Inferior parietal cortex (tissue), 1 donor: ENCODE data around the gene EPB41L2.

Experiments used
- DNase-seq: peaks from one replicate; pipeline ENCODE4 v3.0.0-alpha.2; 2016; ENCODE audit errors: extremely low spot score

Gene EPB41L2

GRCh38 chr6:130908958-130909357 is 154.1 kb downstream of the EPB41L2 start:
- no peak for DNase-seq

DNA sequence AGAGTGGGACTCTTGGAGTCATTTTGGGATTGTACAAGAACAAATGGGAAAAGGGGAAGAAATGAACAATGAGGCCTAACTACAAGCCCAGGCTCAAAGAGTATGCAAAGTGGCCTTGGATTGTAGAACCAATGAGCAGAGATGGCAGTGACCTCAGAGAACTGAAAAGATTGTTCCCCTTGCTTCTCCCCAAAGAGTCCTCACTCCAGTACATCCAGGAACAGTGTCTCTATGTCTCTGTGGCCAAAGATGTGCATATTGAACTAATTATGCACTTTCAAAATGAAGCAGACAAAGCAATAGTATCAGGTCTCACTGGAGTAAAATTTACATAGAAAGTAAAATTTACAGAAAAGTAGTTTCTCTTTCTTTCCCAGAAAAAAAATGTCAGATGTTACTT is 154.9 kb downstream of the EPB41L2 start:
- no peak for DNase-seq

DNA sequence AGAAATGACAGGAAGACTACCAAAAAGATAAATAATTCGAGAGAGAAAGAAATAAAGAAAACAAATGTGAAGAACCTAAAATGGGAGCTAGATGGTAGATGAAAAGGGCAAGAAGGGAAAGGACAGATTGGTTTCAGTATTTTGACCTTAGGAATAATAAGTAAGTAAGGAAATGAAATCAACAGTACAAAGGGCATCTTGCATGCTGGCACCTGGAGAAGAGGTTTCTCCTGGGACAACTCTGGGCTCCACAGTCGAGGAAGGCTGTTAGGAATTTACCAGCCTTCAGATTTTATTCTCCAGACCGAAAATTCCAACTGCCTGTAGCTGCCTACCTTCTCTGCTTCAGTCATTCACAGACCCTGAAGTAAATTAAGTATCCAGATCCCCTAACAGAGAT is 155.4 kb downstream of the EPB41L2 start:
- no peak for DNase-seq

DNA sequence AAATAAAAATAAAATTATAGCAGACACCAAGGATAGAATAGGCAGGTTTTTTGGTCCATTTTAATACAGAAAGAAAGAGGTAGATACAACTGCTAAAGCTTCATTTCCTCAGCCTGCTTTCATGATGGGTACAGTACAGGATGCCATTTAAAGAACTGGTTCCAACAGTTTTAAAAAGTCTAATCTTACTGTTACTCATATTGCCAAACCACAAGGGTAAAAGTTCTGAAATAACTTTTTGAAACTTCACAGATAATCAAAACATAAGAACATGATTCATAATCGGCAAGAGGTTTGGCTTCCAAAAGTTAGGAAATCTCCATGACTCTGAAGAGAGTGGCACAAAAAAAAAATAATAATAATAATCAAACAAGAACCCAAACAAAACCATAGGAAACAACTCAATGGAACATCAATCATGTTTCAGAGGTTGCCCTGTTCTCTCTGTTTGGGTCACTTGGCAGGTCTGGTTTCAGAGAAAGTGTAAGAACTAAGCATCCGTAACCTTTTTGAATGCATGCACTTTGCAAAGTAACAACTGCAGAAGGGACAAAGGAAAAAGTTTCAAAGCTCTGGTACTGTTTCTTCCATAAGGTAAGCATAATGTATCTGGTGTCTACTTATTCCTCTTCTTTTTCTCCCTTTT is 156.2 kb downstream of the EPB41L2 start:
- DNase-seq, result no peak

GRCh38 chr6:130903602-130904001 is 159.4 kb downstream of the EPB41L2 start:
- DNase-seq, result no peak

- no peak for DNase-seq
Observed at GRCh38 chr6:130903007-130903406, 160.0 kb downstream of the EPB41L2 start.

- no peak for DNase-seq
Observed at GRCh38 chr6:130900913-130901312, 162.1 kb downstream of the EPB41L2 start.

GRCh38 chr6:130896249-130896648 is 166.8 kb downstream of the EPB41L2 start:
- DNase-seq, result no peak

GRCh38 chr6:130895516-130895915 is 167.5 kb downstream of the EPB41L2 start:
- no peak for DNase-seq

DNA sequence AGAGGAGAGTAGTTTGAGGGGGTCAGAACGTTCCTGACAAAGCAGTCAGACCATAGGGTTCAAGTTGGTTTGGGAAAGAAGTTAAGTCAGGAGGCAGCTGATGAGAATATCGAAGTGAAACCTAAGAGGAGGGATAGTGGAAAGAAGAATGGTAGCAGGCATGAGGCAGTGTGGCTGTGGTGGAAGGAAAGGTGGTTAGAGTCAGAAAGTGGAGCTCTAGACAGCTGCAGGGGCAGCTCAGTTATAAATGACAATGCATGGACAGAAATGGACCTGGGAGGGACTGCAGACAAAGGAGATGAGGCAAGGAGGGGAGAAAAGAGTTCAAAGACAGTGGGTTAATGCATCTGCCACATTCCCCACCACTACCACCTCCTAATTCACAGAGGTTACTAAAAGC is 169.3 kb downstream of the EPB41L2 start:
- no peak for DNase-seq

- DNase-seq, result no peak
Observed at GRCh38 chr6:130893277-130893676, 169.8 kb downstream of the EPB41L2 start.

DNA sequence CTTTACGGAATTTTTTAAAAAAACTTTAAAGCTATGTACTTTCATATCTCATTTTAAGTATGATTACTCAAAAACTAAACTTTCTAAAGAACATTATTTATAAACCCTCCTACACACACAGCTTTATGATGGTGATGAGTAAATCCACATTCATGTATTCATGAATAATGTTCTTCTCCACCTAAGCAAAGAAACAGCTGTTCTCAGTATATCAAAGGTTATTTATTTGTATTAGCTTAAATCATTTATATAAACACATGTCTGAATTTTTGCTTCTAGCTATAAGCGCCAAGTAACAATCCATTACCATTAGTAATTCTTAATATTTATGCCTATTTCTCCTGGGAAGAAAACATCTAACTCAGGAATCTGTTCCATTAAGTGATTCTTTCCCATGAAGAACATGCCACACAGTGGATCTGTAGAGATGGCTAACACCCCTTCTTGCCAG is 172.5 kb downstream of the EPB41L2 start:
- DNase-seq, result no peak

- DNase-seq, result no peak
Observed at GRCh38 chr6:130889423-130889822, 173.6 kb downstream of the EPB41L2 start.

DNA sequence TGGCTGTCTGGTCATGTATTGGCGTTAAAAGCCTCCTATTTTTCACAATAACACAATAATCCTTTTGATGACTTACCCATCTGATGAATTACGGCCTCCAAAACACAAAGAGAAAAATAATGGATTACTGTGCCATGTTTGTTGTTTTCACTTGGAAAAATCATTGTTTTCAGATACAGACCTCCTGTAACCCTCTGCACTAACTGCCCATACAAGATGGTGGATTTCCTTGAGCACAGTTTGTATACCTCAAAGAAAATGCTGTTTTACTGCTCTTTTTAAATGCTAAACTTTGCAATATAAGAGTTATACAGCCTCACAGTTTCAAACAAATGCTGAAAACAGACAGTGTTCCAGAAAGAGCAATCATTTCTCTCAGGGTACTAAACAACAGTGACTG is 174.8 kb downstream of the EPB41L2 start:
- peak; percentile 52 for DNase-seq

DNA sequence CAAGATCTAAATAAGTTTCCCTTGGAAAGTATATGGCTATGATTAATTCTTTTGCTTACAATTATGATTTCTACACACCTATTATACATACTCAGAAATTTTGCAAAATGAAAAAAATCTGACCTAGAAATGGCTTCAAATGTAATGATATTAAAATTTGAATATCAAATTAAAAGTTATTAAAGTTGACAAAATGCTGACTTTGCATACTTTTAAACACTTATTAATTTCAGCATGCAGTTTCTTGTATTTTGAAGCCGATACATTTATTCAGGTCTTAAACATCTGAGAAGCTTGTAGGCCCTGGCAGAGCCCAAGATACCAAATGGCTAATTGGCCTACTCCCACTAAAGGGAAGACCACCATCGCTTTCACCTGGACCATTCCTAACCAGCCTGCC is 176.1 kb downstream of the EPB41L2 start:
- no peak for DNase-seq

DNA sequence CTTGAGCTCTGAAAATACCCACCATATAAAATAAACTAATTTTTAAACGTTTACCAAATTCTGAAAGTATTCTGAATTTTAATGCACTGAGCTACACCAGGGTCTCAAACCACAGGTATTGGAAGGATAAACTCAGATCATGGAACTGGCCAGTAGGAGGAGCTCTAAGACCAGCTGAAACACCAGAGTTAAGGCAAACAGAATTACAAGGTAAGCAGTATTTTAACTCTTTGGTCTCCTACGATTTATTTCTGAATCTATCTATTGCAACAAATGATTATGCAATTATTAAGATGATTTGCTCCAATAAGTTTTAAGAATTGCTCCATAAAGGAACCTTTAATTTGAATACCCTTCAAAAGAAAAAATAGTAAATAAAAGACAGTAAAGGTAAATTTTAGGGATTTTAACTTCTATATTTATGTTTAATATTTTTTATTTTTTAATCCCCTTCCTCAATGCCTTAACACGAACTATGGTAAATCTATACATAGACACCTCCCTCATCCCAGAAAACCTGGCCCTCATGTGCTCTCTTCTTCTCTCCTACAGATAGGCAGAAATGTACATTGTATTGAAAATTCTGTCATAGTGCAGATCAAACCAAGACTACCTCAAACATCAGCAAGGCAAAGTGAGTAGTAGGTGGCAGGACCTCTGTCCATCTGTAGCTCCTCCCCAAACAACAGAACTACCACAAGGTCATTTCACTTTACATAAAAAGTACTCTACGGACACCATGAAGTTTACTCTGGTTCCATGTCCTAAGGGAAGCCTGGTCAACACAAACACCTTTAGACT is 177.5 kb downstream of the EPB41L2 start:
- peak; percentile 95 for DNase-seq

- DNase-seq, result no peak
Observed at GRCh38 chr6:130882370-130882769, 180.7 kb downstream of the EPB41L2 start.

- no peak for DNase-seq
Observed at GRCh38 chr6:130879826-130880225, 183.2 kb downstream of the EPB41L2 start.

- DNase-seq, result no peak
Observed at GRCh38 chr6:130873746-130874145, 189.3 kb downstream of the EPB41L2 start.

DNA sequence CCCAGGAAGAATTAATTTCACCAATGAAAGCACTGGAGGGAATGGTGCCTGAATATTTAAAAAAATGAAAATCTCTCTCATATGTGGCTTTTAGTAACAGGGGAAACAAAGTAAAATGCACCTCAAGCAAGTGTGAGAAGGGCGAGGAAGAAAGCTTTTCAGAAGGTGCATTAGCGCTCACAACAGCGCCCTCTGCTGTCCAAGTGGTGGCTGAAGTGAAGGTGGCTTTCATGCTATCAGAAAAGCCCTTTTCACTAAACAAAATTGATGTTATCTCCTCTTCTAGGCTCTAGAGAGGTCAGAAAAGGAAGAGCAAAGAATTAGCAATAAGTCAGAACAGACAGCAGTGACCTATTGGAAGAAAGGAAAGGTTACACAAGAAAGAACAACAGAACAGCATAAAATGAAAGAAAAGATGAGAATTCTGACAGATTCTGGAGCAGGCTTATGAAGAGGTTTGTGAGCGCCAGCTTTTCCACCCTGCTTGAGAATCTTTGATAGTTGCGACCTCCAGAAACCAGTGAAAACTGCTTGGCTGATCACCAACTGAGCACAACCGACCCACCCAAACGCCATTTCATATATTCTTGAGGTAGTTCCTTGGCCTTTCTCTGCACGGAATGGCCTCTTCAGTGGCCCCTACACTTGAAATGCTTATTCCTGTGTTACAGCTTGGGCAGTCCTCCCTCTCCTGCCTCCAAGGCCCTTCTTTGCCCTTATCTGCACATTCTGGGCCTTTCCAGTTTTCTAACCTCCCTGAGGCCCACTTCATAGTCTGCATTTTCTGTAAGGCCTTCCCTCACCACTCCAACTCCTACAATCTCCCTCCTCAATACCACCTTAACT is 190.6 kb downstream of the EPB41L2 start:
- peak; percentile 87 for DNase-seq

DNA sequence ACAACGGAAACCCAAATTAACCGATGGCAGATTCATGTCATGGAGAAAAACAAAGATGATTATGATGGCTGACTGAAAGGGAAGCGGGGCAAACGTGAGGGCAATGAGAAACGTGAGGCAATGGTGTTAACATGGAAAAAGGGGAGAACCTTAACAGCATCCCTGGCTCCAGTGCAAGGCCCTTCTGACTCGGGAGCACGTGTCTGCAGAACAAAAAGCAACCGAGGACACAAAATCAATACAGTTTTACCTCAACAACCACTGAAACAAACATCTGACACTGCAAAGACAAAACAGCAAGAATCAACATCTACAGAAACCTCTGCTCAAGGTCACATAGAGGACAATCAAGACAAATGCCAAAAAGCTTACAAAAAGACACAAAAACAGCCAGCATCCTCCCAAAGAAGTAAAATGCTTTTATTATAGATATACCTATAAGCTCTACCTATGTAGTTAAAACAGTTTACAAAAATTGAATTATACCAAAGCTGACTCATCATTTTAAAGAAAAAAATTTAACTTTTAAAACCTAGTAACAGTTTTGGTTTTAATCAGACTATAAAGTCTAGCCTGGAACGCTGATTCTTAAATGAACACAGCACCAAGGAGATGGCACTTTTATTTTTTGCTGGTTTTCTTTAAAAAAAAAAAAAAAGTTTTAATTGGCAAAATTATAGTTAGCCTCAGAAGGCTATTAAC is 192.7 kb downstream of the EPB41L2 start:
- DNase-seq, result no peak

DNA sequence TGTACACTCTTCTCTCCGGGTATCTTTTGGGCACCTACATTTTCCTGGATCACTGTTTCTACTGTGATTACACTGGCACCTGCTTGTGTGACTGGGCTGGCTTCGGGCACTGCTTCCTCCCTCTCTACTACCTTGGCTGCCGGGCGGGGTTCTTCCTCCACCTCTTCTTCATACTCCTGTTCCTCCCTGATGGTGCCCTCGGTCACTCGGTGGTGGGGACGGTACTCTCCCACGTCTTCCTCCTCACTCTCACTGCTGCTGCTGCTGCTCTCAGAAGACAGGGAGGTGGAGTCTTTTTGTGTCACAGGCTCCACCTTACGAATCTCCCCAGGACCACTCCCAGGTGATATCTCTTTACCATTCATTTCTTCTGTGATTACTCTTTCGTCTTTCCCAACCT is 193.4 kb downstream of the EPB41L2 start:
- DNase-seq, result no peak
